ENCODE measurements around the gene FERD3L.
"Not testable (repeated sequence)": the region's sequence is repeated elsewhere in the genome, so short reads cannot be mapped to it uniquely, and the experiment has no call there.

Gene FERD3L

GRCh38 chr7:19144661-19145433 is at the start of gene FERD3L:
TSS of gene FERD3L (minus strand) at chr7:19145421. CDS start at chr7:19145362, 59 bp downstream.
- peak; percentile 59 for DNase-seq (ENCODE audit: low spot score)

- DNase-seq (ENCODE audit: low spot score), result not testable (repeated sequence)
These were observed 49.2 kb upstream of the FERD3L start for GRCh38 chr7:19194417-19194816.

GRCh38 chr7:19181634-19182033 is 36.4 kb upstream of the FERD3L start:
- DNase-seq (ENCODE audit: low spot score), result no peak

- DNase-seq (ENCODE audit: low spot score), result no peak
These were observed 33.4 kb upstream of the FERD3L start for GRCh38 chr7:19178595-19178994.

GRCh38 chr7:19177269-19177668 is 32.0 kb upstream of the FERD3L start:
- peak; percentile 27 for DNase-seq (ENCODE audit: low spot score)

- DNase-seq (ENCODE audit: low spot score), result no peak
These were observed 30.0 kb upstream of the FERD3L start for GRCh38 chr7:19175241-19175640.

- DNase-seq (ENCODE audit: low spot score), result no peak
These were observed 16.4 kb upstream of the FERD3L start for GRCh38 chr7:19161671-19162070.

GRCh38 chr7:19146699-19147098 is 1.5 kb upstream of the FERD3L start:
- DNase-seq (ENCODE audit: low spot score), result no peak

- DNase-seq (ENCODE audit: low spot score), result no peak
These were observed 354 bp upstream of the FERD3L start for GRCh38 chr7:19145434-19146115.

GRCh38 chr7:19143881-19144574 is 1.2 kb downstream of the FERD3L start:
- peak; percentile 40 for DNase-seq (ENCODE audit: low spot score)

GRCh38 chr7:19139706-19140327 is 5.4 kb downstream of the FERD3L start:
- no peak for DNase-seq (ENCODE audit: low spot score)

GRCh38 chr7:19133886-19134285 is 11.3 kb downstream of the FERD3L start:
- no peak for DNase-seq (ENCODE audit: low spot score)

- no peak for DNase-seq (ENCODE audit: low spot score)
These were observed 11.8 kb downstream of the FERD3L start for GRCh38 chr7:19133390-19133789.

GRCh38 chr7:19128856-19129255 is 16.4 kb downstream of the FERD3L start:
- DNase-seq (ENCODE audit: low spot score), result no peak

GRCh38 chr7:19121977-19122588 is 23.1 kb downstream of the FERD3L start:
- DNase-seq (ENCODE audit: low spot score), result no peak

- DNase-seq (ENCODE audit: low spot score), result no peak
These were observed 25.2 kb downstream of the FERD3L start for GRCh38 chr7:19119870-19120486.

- no peak for DNase-seq (ENCODE audit: low spot score)
These were observed 25.8 kb downstream of the FERD3L start for GRCh38 chr7:19119372-19119771.

GRCh38 chr7:19118636-19119371 is 26.4 kb downstream of the FERD3L start:
- peak; percentile 47 for DNase-seq (ENCODE audit: low spot score)

GRCh38 chr7:19117870-19118608 is 27.2 kb downstream of the FERD3L start:
- peak; percentile 34 for DNase-seq (ENCODE audit: low spot score)

All from AG20443 (cell line).